HepG2 (cell line): ENCODE data around the gene PCBD2. TPM values are rescaled to one million over a fixed set of nuclear protein-coding genes. Genes with fewer than 3 reads are reported as not detected.

ENCODE experiments used
- ATAC-seq: fragments of 200-7000 bp; cut with Tn5 transposase; 3 replicates; pipeline ENCODE4 v1.9.1; 2020; ENCODE audit warnings: mild to moderate bottlenecking, moderate library complexity
- BruUV-seq: library from RNA; stranded (reverse); fragments of 400-500 nt; replicated peaks from 2 replicates; lab custom pipeline; 2021; lab: Mats Ljungman, UMichigan
- CTCF ChIA-PET: fragments of 300-600 bp; formaldehyde crosslinking; extraction: SDS; loops from one replicate; lab custom pipeline; 2021; ENCODE audit warnings: low total read pairs, inconsistent platforms, low intra/inter-chr PET ratio; lab: Yijun Ruan, JAX
- POLR2A ChIA-PET: fragments of 350-600 bp; sonication (Branson Sonifier 250); formaldehyde crosslinking; loops from one replicate; lab custom pipeline; 2020; ENCODE audit warnings: antibody characterized with exemption, inconsistent platforms; lab: Yijun Ruan, JAX
- DNase-seq: peaks from one replicate; pipeline ENCODE4 v3.0.0-alpha.2; 2015; ENCODE audit warnings: low spot score
- FAIRE-seq: peaks from 3 replicates; lab custom pipeline; 2011; peaks lifted over from hg19 to GRCh38; lab: Jason Lieb, UNC
- H2AFZ ChIP-seq: one replicate; pipeline ENCODE4 v1.6.1; 2011; ENCODE audit warnings: low read length, inconsistent platforms
- H3K27ac ChIP-seq: fragments of 300-600 bp; 3 replicates; pipeline ENCODE4 v1.8.0; 2011; ENCODE audit warnings: mixed run types, mild to moderate bottlenecking, mixed read lengths, low read length, inconsistent platforms; ENCODE audit not compliant: insufficient read depth; ENCODE audit errors: extremely low read length
- H3K27me3 ChIP-seq, 2 experiments: fragments of 200-600 bp in 1 of 2; 2 replicates in 1 of 2; 3 replicates in 1 of 2; pipeline versions ENCODE4 v1.6.0 to v1.8.0; 2011; ENCODE audit warnings: low read length in 2 of 2, mild to moderate bottlenecking in 2 of 2, moderate library complexity in 2 of 2, inconsistent platforms in 1 of 2; ENCODE audit not compliant: insufficient read depth in 2 of 2, control insufficient read depth in 1 of 2
- H3K36me3 ChIP-seq, 2 experiments: fragments of 200-600 bp in 1 of 2; replicated peaks in 1 of 2; 2 replicates in 1 of 2; 3 replicates in 1 of 2; pipeline versions ENCODE4 v1.5.1 to v1.8.0; 2011; ENCODE audit warnings: low read length in 2 of 2, inconsistent platforms in 1 of 2; ENCODE audit not compliant: insufficient read depth in 2 of 2, control insufficient read depth in 1 of 2
- H3K4me1 ChIP-seq: 2 replicates; pipeline ENCODE4 v1.5.1; 2012; ENCODE audit warnings: low read length, inconsistent platforms; ENCODE audit not compliant: insufficient read depth
- H3K4me2 ChIP-seq: 2 replicates; pipeline ENCODE4 v1.6.0; 2011; ENCODE audit warnings: low read depth, low read length, inconsistent platforms
- H3K4me3 ChIP-seq, 3 experiments: fragments of 200-600 bp in 1 of 3; sonication (generic), shearing (Covaris generic) in 1 of 3; replicated peaks in 1 of 3; 2 replicates each; pipeline ENCODE4 v1.5.1; 2011 to 2016; ENCODE audit warnings: low read length in 3 of 3, inconsistent platforms in 2 of 3, low read depth in 2 of 3, mild to moderate bottlenecking in 2 of 3, control low read depth in 1 of 3, mixed read lengths in 1 of 3; ENCODE audit not compliant: insufficient read depth in 1 of 3
- H3K79me2 ChIP-seq: one replicate; pipeline ENCODE4 v1.6.1; 2011; ENCODE audit warnings: low read length, inconsistent platforms; ENCODE audit not compliant: insufficient read depth
- H3K9ac ChIP-seq: 2 replicates; pipeline ENCODE4 v1.6.0; 2011; ENCODE audit warnings: mild to moderate bottlenecking, low read depth, low read length, inconsistent platforms; ENCODE audit not compliant: insufficient read depth
- H3K9me3 ChIP-seq: 2 replicates; pipeline ENCODE4 v1.5.1; 2012; ENCODE audit warnings: mild to moderate bottlenecking, low read length
- H4K20me1 ChIP-seq: 2 replicates; pipeline ENCODE4 v1.6.0; 2011; ENCODE audit warnings: inconsistent platforms, mild to moderate bottlenecking, low read length, moderate library complexity; ENCODE audit not compliant: insufficient read depth
- ATF1 ChIP-seq: IDR thresholded peaks from 2 replicates; pipeline ENCODE4 v1.6.1; 2016; ENCODE audit warnings: mild to moderate bottlenecking, control low read depth
- ATF6 ChIP-seq: sonication (generic); formaldehyde crosslinking; conservative IDR thresholded peaks from 2 replicates; pipeline ENCODE4 v1.4.0; 2020; ENCODE audit warnings: missing genetic modification reagents
- BRD4 ChIP-seq: sonication (generic); formaldehyde crosslinking; IDR thresholded peaks from 2 replicates; pipeline ENCODE4 v1.4.0; 2020; ENCODE audit warnings: missing genetic modification reagents
- BRF2 ChIP-seq: sonication (generic); formaldehyde crosslinking; IDR thresholded peaks from 2 replicates; pipeline ENCODE4 v1.8.1; 2022; ENCODE audit warnings: mild to moderate bottlenecking, missing genetic modification reagents
- HINFP ChIP-seq: sonication (generic); formaldehyde crosslinking; IDR thresholded peaks from 2 replicates; pipeline ENCODE4 v1.4.0; 2020; ENCODE audit warnings: low read depth, mild to moderate bottlenecking, missing genetic modification reagents
- HNF1B ChIP-seq: sonication (generic); formaldehyde crosslinking; IDR thresholded peaks from 2 replicates; pipeline ENCODE4 v1.5.1; 2020; ENCODE audit warnings: mild to moderate bottlenecking, moderate library complexity, missing genetic modification reagents
- KDM3A ChIP-seq: IDR thresholded peaks from 2 replicates; pipeline ENCODE4 v1.6.1; 2018; ENCODE audit warnings: low read depth, missing compliant biosample characterization
- NAIF1 ChIP-seq: sonication (generic); formaldehyde crosslinking; IDR thresholded peaks from 2 replicates; pipeline ENCODE4 v1.5.0; 2020; ENCODE audit warnings: mild to moderate bottlenecking, missing genetic modification reagents, borderline replicate concordance
- NFRKB ChIP-seq: fragments of 450-650 bp; IDR thresholded peaks from 2 replicates; pipeline ENCODE4 v1.6.1; 2017
- NR2F6 ChIP-seq, 2 experiments: IDR thresholded peaks; 2 replicates each; pipeline ENCODE4 v1.6.1; 2016; ENCODE audit warnings: antibody characterized with exemption in 1 of 2, mild to moderate bottlenecking in 1 of 2
- ZNF10 ChIP-seq: sonication (generic); formaldehyde crosslinking; IDR thresholded peaks from 2 replicates; pipeline ENCODE4 v1.4.0; 2020; ENCODE audit warnings: mild to moderate bottlenecking, low read depth, missing genetic modification reagents, borderline replicate concordance
- ZNF124 ChIP-seq: sonication (generic); formaldehyde crosslinking; IDR thresholded peaks from 2 replicates; pipeline ENCODE4 v1.4.0; 2020; ENCODE audit warnings: missing genetic modification reagents
- ZNF770 ChIP-seq: sonication (generic); formaldehyde crosslinking; IDR thresholded peaks from 2 replicates; pipeline ENCODE4 v1.5.0; 2020; ENCODE audit warnings: mild to moderate bottlenecking, missing genetic modification reagents
- WGBS: methylation state at CpG from one replicate; pipeline ENCODE4 v1.1.6; 2017; ENCODE audit warnings: low lambda C conversion rate; 5-methylcytosine and 5-hydroxymethylcytosine counted together
- in situ Hi-C: cut with HindIII; loops from 2 replicates; pipeline ENCODE4 v1.10.0; 2017; ENCODE audit warnings: low pct_unique_long_range_greater_than_20kb; ENCODE audit not compliant: extremely low pct_ligation_motif_present
- intact Hi-C: fragments of 100-400 bp; cut with micrococcal nuclease; formaldehyde crosslinking; loops from one replicate; pipeline ENCODE4 v1.10.0; 2022; ENCODE audit not compliant: unreplicated experiment
- polyA plus RNA-seq, 8 experiments: library from polyadenylated mRNA; depleted of rRNA in 3 of 8; stranded (reverse) in 7 of 8; unstranded in 1 of 8; fragments of >200 nt; fragmentation: Illumina TruSeq in 4 of 8; extraction: Trizol in 4 of 8; gene quantifications; 2 replicates each; pipeline versions ENCODE4 v1.2.1 to v1.2.3, GENCODE V29; 2011 to 2016; ENCODE audit warnings: low read depth in 4 of 8, missing spikeins in 1 of 8, mixed read lengths in 1 of 8; ENCODE audit not compliant: insufficient read depth in 1 of 8
- total RNA-seq, 5 experiments: library from RNA; depleted of rRNA; stranded (reverse); fragments of >200 nt; fragmentation: Illumina TruSeq; extraction: Trizol; gene quantifications; 2 replicates each; pipeline ENCODE4 v1.2.3, GENCODE V29; 2016; ENCODE audit warnings: low read depth in 1 of 5

PCBD2 gene
- total and polyA plus RNA-seq, 2 of the 13 experiments (the other 11 are each of a cell fraction or from before 2014, with no cell fraction given): 5.5 to 12.0 TPM

GRCh38 chr5:135007749-135008363 lies 102.9 kb downstream of the PCBD2 start:
- no peak for ATAC-seq
- Histone ChIP-seq H3K27me3 (no peaks in the 10 kb centered on the region), H3K4me2 (no peak overlapping the region), H3K79me2 (no peaks in the 10 kb centered on the region), H2AFZ (no peak overlapping the region), H4K20me1 (no peaks in the 10 kb centered on the region), H3K4me3 (no peak overlapping the region), H3K36me3 (no peaks in the 10 kb centered on the region), H3K9ac (no peak overlapping the region), H3K4me1 (0 out of 2 replicates have a peak, but pooled peaks cover 5% of the 10 kb centered on the region), H3K9me3 (no peaks in the 10 kb centered on the region), H3K27ac (no peak overlapping the region)
- CTCF ChIA-PET: no interaction called here
- no TSS peak for BruUV-seq
- no peak for TF ChIP-seq NAIF1 (CRISPR knock-in tag)
- no peak for TF ChIP-seq ATF6
- TF ChIP-seq NFRKB: no peak
- TF ChIP-seq ZNF124 (CRISPR knock-in tag): no peak
- TF ChIP-seq HNF1B (CRISPR knock-in tag): no peak
- TF ChIP-seq BRD4: no peak
- no peak for TF ChIP-seq HINFP (CRISPR knock-in tag)
- TF ChIP-seq BRF2 (CRISPR knock-in tag): no peak
- TF ChIP-seq ATF1 (CRISPR knock-in tag): no peak
- TF ChIP-seq KDM3A (CRISPR knock-in tag): no peak
- TF ChIP-seq NR2F6 (IDR thresholded peaks at IDR 0.05): no peak
- TF ChIP-seq NR2F6 (CRISPR knock-in tag; IDR thresholded peaks at IDR 0.05): no peak
- no peak for TF ChIP-seq ZNF10 (CRISPR knock-in tag)
- TF ChIP-seq ZNF770: no peak
- WGBS: 86% methylated on average over 11 of the region's 11 CpGs
- intact Hi-C loops: no loop called here
- POLR2A ChIA-PET: no interaction called here
- DNase-seq: no peak
- in situ Hi-C loops: no loop called here
- FAIRE-seq: no peak
